GM12878 (cell line): Measurements from ENCODE around the gene AQP9. TPM values are rescaled to one million over a fixed set of nuclear protein-coding genes. Genes with fewer than 3 reads are reported as not detected.

ENCODE experiments used
- ATAC-seq: fragments of 200-7000 bp; cut with Tn5 transposase; 3 replicates; pipeline ENCODE4 v1.9.1; 2020; ENCODE audit warnings: mild to moderate bottlenecking, moderate library complexity
- BruUV-seq: library from RNA; stranded (reverse); fragments of 400-500 nt; replicated peaks from 2 replicates; lab custom pipeline; 2021; lab: Mats Ljungman, UMichigan
- CTCF ChIA-PET: fragments of 300-600 bp; sonication (Branson Sonifier 250); formaldehyde crosslinking; extraction: SDS; loops from one replicate; lab custom pipeline; 2021; ENCODE audit warnings: inconsistent platforms; lab: Yijun Ruan, JAX
- POLR2A ChIA-PET: fragments of 350-600 bp; formaldehyde crosslinking; extraction: SDS; loops from one replicate; lab custom pipeline; 2021; ENCODE audit warnings: inconsistent platforms; lab: Charles Lee
- RAD21 ChIA-PET: fragments of 300-600 bp; sonication (Branson Sonifier 250); formaldehyde crosslinking; loops from one replicate; lab custom pipeline; 2023; ENCODE audit warnings: antibody characterized with exemption; ENCODE audit not compliant: unreplicated experiment; lab: Charles Lee
- SMC1A ChIA-PET: fragments of 300-600 bp; sonication (Branson Sonifier 250); formaldehyde crosslinking; loops from one replicate; lab custom pipeline; 2023; ENCODE audit not compliant: unreplicated experiment, uncharacterized antibody; lab: Charles Lee
- DNase-seq: peaks from one replicate; pipeline ENCODE4 v3.0.0-alpha.2; 2011; ENCODE audit warnings: low read depth, low spot score
- FAIRE-seq: peaks from 3 replicates; lab custom pipeline; 2011; peaks lifted over from hg19 to GRCh38; lab: Jason Lieb, UNC
- H2AFZ ChIP-seq: 2 replicates; pipeline ENCODE4 v1.6.0; 2011; ENCODE audit warnings: low read depth, low read length, control low read depth; ENCODE audit not compliant: control insufficient read depth
- H3K27ac ChIP-seq: 2 replicates; pipeline ENCODE4 v1.5.1; 2011; ENCODE audit warnings: control low read depth; ENCODE audit not compliant: control insufficient read depth, insufficient read depth
- H3K27me3 ChIP-seq, 2 experiments: replicated peaks in 1 of 2; 2 replicates each; pipeline versions ENCODE4 v1.6.0 to v1.6.1; 2011; ENCODE audit warnings: low read length in 1 of 2; ENCODE audit not compliant: control insufficient read depth in 2 of 2, insufficient read depth in 2 of 2
- H3K36me3 ChIP-seq, 2 experiments: 2 replicates each; pipeline ENCODE4 v1.5.1; 2011; ENCODE audit warnings: low read length in 1 of 2; ENCODE audit not compliant: control insufficient read depth in 2 of 2, insufficient read depth in 2 of 2
- H3K4me1 ChIP-seq: 2 replicates; pipeline ENCODE4 v1.6.1; 2011; ENCODE audit warnings: mild to moderate bottlenecking, low read length, moderate library complexity, mixed read lengths; ENCODE audit not compliant: control insufficient read depth, insufficient read depth
- H3K4me2 ChIP-seq: 2 replicates; pipeline ENCODE4 v1.6.0; 2011; ENCODE audit warnings: control low read depth; ENCODE audit not compliant: control insufficient read depth, insufficient read depth
- H3K4me3 ChIP-seq: fragments of 200-600 bp; sonication (generic); 2 replicates; pipeline ENCODE4 v1.5.1; 2016
- H3K79me2 ChIP-seq: 2 replicates; pipeline ENCODE4 v1.6.0; 2011; ENCODE audit warnings: low read length; ENCODE audit not compliant: control insufficient read depth, insufficient read depth
- H3K9ac ChIP-seq: 2 replicates; pipeline ENCODE4 v1.8.0; 2011; ENCODE audit warnings: low read length, control low read depth, mixed read lengths; ENCODE audit not compliant: control insufficient read depth, insufficient read depth
- H3K9me3 ChIP-seq: replicated peaks from 3 replicates; pipeline ENCODE4 v1.5.1; 2011; ENCODE audit warnings: mild to moderate bottlenecking, low read length; ENCODE audit not compliant: control insufficient read depth, insufficient read depth
- H4K20me1 ChIP-seq: 2 replicates; pipeline ENCODE4 v1.6.0; 2011; ENCODE audit not compliant: control insufficient read depth, insufficient read depth
- E2F8 ChIP-seq: fragments of 450-650 bp; IDR thresholded peaks from 2 replicates; pipeline ENCODE4 v1.6.1; 2018; ENCODE audit warnings: mild to moderate bottlenecking, low read depth, moderate library complexity; ENCODE audit not compliant: partially characterized antibody
- HCFC1 ChIP-seq: fragments of 150-350 bp; IDR thresholded peaks from 2 replicates; pipeline ENCODE4 v1.6.1; 2014; ENCODE audit warnings: low read length
- HDAC2 ChIP-seq: fragments of 200-600 bp; sonication (generic); IDR thresholded peaks from 2 replicates; pipeline ENCODE4 v1.6.1; 2017
- NFYA ChIP-seq: IDR thresholded peaks from 2 replicates; pipeline ENCODE4 v1.6.1; 2011; ENCODE audit warnings: low read depth, mild to moderate bottlenecking, low read length, improper control_type of control experiment, borderline replicate concordance
- PML ChIP-seq: IDR thresholded peaks from 2 replicates; pipeline ENCODE4 v1.6.1; 2012; ENCODE audit warnings: low read length, inconsistent platforms
- RBBP5 ChIP-seq: fragments of 200-600 bp; sonication (generic); conservative IDR thresholded peaks from 2 replicates; pipeline ENCODE4 v1.6.1; 2016
- SMARCA5 ChIP-seq: fragments of 450-650 bp; IDR thresholded peaks from 2 replicates; pipeline ENCODE4 v1.6.1; 2017; ENCODE audit warnings: mild to moderate bottlenecking
- WGBS: methylation state at CpG from one replicate; pipeline ENCODE4 v1.1.6; 2016; ENCODE audit warnings: low lambda C conversion rate; ENCODE audit not compliant: insufficient replicate concordance, insufficient coverage; ENCODE audit errors: missing lambda C conversion rate; 5-methylcytosine and 5-hydroxymethylcytosine counted together
- in situ Hi-C: fragments of 300-500 bp; cut with MboI; formaldehyde crosslinking; loops from 9 replicates; pipeline ENCODE4 v1.14.3; 2018; ENCODE audit warnings: mixed read lengths
- intact Hi-C: fragments of 100-400 bp; cut with micrococcal nuclease; formaldehyde crosslinking; loops from one replicate; pipeline ENCODE4 v1.14.2; 2022; ENCODE audit not compliant: unreplicated experiment
- polyA plus RNA-seq, 11 experiments: library from polyadenylated mRNA; depleted of rRNA in 4 of 11; unstranded in 6 of 11; stranded (reverse) in 5 of 11; fragments of >200 nt; fragmentation: Nextera tagmentation in 4 of 11; fragmentation: Illumina TruSeq in 1 of 11; extraction: Ambion mirVana in 4 of 11; extraction: Trizol in 1 of 11; gene quantifications; 1 replicate in 1 of 11; 2 replicates in 10 of 11; pipeline versions ENCODE4 v1.2.1 to v1.2.3, GENCODE V29; 2011 to 2016; ENCODE audit warnings: inconsistent platforms in 2 of 11, missing spikeins in 2 of 11, low read depth in 1 of 11
- total RNA-seq, 4 experiments: library from RNA; depleted of rRNA in 3 of 4; stranded (reverse); fragments of >200 nt in 3 of 4; fragmentation: Illumina TruSeq in 1 of 4; extraction: Trizol in 1 of 4; gene quantifications; 2 replicates each; pipeline versions ENCODE4 v1.2.1 to v1.2.3, GENCODE V29; 2013 to 2021

The AQP9 gene
- total and polyA plus RNA-seq, 10 of the 15 experiments (the other 5 are each of a cell fraction or from before 2014, with no cell fraction given): 0.05 to 3.0 (median 0.22) TPM

GRCh38 chr15:58134886-58135285 is 3.3 kb upstream of the AQP9 start (continued):
- TF ChIP-seq E2F8 (no peak), HCFC1 (no peak)
- TF ChIP-seq, all 136 proteins: peak for 0

- H3K4me3 ChIP-seq: no peak overlapping the region
- no peak overlapping the region for H3K4me2 ChIP-seq
- CTCF ChIA-PET: interaction anchor here (0.6 kb wide), 1 partner anchor 149 kb away, joined by 3 read pairs; no protein-coding TSS in a partner anchor
- H3K36me3 ChIP-seq: no peaks in the 10 kb centered on the region
- no peaks in the 10 kb centered on the region for H4K20me1 ChIP-seq
- 25% methylated on average over 2 of the region's 2 CpGs for WGBS
- H2AFZ ChIP-seq: no peak overlapping the region
- SMC1A ChIA-PET: no interaction called here
- no peaks in the 10 kb centered on the region for H3K4me1 ChIP-seq
- DNase-seq: no peak
- in situ Hi-C loops (no loop called here), intact Hi-C loops (no loop called here)
- no peak for FAIRE-seq
- no peaks in the 10 kb centered on the region for H3K79me2 ChIP-seq
- ATAC-seq: no peak
- BruUV-seq: no TSS peak
- RAD21 ChIA-PET: no interaction called here
- no peak overlapping the region for H3K9ac ChIP-seq
- POLR2A ChIA-PET: no interaction called here
- H3K27me3 ChIP-seq: peaks cover 0 to 4% of the 10 kb centered on the region in 2 experiments; a peak in 1 of 4 replicates
- TF ChIP-seq SMARCA5 (no peak), PML (no peak), NFYA (no peak), RBBP5 (no peak), HDAC2 (no peak)
- no peaks in the 10 kb centered on the region for H3K9me3 ChIP-seq
- H3K27ac ChIP-seq: no peak overlapping the region
These were observed 2.5 kb upstream of the AQP9 start for GRCh38 chr15:58135511-58136174.
